DLD1 (cell line): ENCODE data around the gene MCTP1.
"Not testable (repeated sequence)": the region's sequence is repeated elsewhere in the genome, so short reads cannot be mapped to it uniquely, and the experiment has no call there.

ENCODE experiments used
- in situ Hi-C: cut with HindIII; loops from 2 replicates; pipeline ENCODE4 v1.10.0; 2017; ENCODE audit warnings: low sequenced_read_pairs

Gene MCTP1

GRCh38 chr5:94832685-94833084, 452.2 kb downstream of the MCTP1 start:
- in situ Hi-C loops = no loop called here

GRCh38 chr5:94830520-94830919, 454.4 kb downstream of the MCTP1 start:
- in situ Hi-C loops = no loop called here

- in situ Hi-C loops = not testable (repeated sequence)
These were observed 456.7 kb downstream of the MCTP1 start for GRCh38 chr5:94828222-94828621.

- in situ Hi-C loops = no loop called here
These were observed 464.4 kb downstream of the MCTP1 start for GRCh38 chr5:94820488-94820887.

- in situ Hi-C loops = no loop called here
These were observed 466.0 kb downstream of the MCTP1 start for GRCh38 chr5:94818904-94819303.

DNA sequence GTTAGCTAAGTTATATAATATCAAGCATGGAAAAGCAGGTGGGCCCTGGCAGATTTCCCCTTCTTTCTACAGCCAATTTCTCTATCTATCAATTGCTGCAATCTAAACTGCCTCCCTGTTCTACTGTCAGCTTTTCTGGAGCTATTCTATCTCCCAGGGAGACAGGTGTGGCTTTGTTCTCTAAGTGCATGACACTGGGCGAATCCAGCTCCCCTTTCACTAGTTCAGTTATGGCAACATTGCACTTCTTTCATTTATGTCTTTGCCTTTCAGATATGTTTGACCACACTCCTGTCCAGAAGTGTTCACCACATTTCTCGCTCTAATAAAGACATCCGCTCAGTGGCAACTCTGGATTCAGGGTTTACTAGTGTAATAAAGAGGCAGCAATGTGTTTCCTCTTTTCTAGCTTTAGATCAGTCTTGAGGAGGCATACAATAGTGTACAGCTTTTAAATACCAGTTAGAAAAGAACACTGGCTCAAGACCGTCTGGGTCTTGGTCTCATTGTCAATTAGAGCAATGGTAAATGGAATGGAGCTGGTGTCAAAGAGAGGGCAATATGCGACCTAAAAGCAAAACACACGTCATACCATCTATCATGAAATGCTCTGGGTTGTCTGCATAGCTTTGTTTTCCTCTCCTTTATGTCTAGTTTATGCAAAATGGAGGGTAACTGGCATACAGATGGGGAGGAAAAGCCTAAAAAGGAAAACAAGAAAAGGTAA, 469.4 kb downstream of the MCTP1 start:
- in situ Hi-C loops = no loop called here

- in situ Hi-C loops = no loop called here
These were observed 472.7 kb downstream of the MCTP1 start for GRCh38 chr5:94812232-94812631.

- in situ Hi-C loops = no loop called here
These were observed 473.6 kb downstream of the MCTP1 start for GRCh38 chr5:94811331-94811730.

DNA sequence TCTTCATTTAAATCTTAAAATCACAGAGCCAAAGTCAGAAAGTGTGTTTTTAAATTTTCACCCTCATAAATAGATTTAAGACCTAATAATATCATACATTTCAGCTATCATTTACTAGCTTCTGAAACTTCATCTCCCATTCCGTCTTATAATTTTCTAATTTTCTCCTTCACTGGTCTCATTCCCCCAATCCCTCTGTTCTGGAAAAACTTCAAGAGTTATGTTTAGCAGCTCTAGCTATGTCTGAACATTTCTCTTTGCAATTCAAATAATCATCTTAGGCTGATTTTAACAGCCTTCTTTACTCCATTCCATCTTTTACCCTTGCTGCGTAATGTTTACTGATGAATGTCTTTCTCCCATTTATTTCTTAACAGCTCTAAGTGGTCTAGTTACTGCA, 474.0 kb downstream of the MCTP1 start:
- in situ Hi-C loops = no loop called here

DNA sequence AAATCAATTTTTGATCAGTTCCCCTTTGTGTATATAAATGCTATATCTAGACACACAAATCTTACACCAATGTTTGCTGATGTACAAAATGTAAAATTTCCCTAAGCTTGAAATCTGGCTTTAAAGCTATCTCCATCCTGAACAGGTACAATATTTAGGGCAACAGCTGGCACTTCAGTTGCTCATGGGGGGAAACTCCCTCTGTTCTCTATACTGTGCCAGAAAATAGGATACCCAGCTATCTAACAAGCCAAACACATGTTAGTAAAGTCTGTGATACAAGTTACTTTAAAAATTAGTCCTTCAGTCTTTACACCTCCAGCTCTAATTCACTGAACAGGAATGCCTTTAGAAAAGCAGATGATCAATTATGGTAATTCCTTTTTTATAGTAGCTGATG, 474.6 kb downstream of the MCTP1 start:
- in situ Hi-C loops = no loop called here

GRCh38 chr5:94808497-94808896, 476.4 kb downstream of the MCTP1 start:
- in situ Hi-C loops = no loop called here

DNA sequence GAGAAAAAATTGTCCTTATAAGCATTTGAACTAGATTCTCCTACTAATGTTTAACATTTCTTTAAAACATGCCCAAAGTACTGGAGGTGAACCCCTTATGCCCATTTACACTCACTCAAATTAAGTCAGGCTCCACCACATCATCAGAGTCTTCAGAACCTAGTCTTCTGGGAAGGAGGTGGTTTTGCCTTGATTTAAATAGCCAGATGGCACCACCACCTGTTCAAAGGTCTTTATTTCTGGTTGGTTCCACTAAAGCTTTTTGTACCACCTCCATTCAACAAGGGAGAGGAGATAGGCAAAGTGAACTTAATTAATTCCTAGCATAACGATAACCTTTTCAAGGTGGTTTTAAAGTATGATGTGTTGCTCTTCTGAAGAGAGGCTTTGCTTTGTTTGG, 476.9 kb downstream of the MCTP1 start:
- in situ Hi-C loops = no loop called here

- in situ Hi-C loops = no loop called here
These were observed 482.4 kb downstream of the MCTP1 start for GRCh38 chr5:94802450-94802849.

- in situ Hi-C loops = no loop called here
These were observed 488.3 kb downstream of the MCTP1 start for GRCh38 chr5:94796586-94796985.

DNA sequence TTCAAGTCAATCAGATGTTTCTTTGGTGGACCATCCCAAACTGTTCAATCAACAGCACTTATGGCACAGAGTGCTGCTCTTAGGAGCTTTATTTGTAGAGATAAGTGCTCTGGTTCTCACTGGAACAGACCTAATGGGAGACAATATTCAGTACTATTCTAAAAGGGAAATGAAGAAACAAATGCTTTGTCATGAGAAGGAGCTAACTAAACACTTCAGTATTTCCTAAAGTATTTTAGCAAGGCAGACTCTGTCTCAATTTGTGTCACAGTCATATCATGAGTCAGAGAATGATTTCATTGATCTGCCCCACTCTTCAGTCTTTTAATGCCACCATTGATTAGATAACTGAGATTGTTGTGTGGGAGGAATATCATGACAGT, 491.1 kb downstream of the MCTP1 start:
- in situ Hi-C loops = no loop called here

GRCh38 chr5:94793113-94793815, 491.6 kb downstream of the MCTP1 start:
- in situ Hi-C loops = no loop called here

DNA sequence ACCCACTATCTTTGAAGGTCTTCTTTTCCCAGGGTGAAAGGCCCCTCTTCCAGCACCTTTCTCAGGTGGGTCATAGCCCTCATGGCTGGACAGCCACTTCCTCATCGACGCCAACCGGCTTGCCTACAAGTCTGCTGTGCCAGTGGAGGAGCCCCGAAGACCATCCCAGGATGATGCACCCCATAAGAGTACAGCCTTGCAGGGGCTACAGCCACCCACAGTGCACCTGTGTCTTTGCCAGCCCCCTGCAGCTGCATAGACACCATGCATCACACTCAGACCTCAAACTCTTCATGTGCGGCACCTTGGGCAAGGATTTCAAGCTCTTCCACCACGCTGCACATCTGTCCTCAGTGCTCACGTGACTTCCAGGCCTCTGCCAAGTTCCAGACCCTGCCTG, 493.1 kb downstream of the MCTP1 start:
- in situ Hi-C loops = no loop called here

DNA sequence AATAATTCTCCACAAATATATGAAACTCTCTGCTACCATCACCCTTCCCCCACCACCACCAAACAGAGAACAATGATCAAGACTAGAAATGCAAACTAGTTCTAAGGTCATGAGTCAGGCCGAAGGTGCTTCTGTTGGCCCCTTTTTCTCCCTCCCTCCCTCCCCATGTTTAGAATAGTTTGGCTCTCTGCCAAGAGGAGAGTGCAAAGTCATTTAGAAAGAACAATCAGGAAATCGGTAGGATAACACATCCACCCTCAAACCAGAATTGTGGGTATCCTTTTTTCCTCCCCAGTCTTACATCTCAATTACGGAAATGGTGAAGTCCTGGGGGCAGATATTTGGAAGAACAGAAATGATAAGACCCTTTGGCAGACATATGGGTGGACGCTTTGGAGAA, 496.4 kb downstream of the MCTP1 start:
- in situ Hi-C loops = no loop called here

GRCh38 chr5:94784536-94785505, 500.1 kb downstream of the MCTP1 start:
- in situ Hi-C loops = no loop called here

DNA sequence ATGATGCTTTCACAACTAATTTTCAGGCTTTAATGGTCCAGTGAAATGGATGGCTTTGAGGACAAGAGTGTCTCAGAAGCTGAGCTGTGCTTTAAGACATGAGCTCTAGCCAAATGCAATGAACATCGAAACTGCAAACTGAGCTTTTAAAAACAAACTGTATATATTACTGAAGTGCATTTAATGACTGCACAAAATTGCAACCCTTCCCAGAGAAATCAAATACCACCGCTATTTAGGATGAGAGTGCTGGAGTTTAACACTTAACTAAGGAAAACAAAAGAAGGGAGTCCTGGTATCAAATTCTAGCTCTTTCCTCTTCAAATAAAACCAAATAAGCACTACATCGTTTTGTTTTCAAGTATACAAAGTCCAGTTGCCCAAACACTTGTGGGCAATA, 502.5 kb downstream of the MCTP1 start:
- in situ Hi-C loops = no loop called here

DNA sequence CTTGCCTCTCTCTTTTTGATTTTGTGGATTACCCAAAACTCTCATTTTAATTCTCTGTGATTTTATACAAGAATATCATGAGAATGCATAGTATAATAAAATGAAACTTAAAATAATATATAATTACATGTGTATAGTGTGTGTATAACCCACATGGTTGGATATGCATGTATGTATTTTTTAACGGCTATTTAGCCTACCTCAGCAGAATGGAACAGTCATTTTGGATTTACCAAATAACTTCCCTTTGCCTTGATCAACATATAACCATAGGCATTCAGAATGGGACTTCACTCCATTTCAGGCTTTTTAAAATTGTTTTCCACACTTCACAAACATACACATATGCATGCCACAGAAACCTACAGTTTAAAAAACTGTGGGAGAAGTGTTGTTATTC, 505.2 kb downstream of the MCTP1 start:
- in situ Hi-C loops = no loop called here
